IMR-90 (cell line): ENCODE results near the gene LDB2. TPM values are rescaled to one million over a fixed set of nuclear protein-coding genes. Genes with fewer than 3 reads are reported as not detected.

Experiments
- ATAC-seq: fragments of 200-7000 bp; cut with Tn5 transposase; 2 replicates; pipeline ENCODE4 v1.9.1; 2020; ENCODE audit warnings: low read depth, mild to moderate bottlenecking, moderate library complexity
- BruUV-seq: library from RNA; stranded (reverse); fragments of 400-500 nt; replicated peaks from 2 replicates; lab custom pipeline; 2021; lab: Mats Ljungman, UMichigan
- CTCF ChIA-PET: fragments of 300-600 bp; formaldehyde crosslinking; extraction: SDS; loops from one replicate; lab custom pipeline; 2021; ENCODE audit warnings: antibody characterized with exemption; lab: Yijun Ruan, JAX
- POLR2A ChIA-PET: fragments of 300-600 bp; sonication (Branson Sonifier 250); formaldehyde crosslinking; loops from one replicate; lab custom pipeline; 2022; ENCODE audit warnings: antibody characterized with exemption; ENCODE audit not compliant: unreplicated experiment; lab: Charles Lee
- DNase-seq: peaks from one replicate; pipeline ENCODE4 v3.0.0; 2013
- H2AFZ ChIP-seq: replicated peaks from 2 replicates; pipeline ENCODE3; 2013; ENCODE audit warnings: low read length, mild to moderate bottlenecking; ENCODE audit not compliant: poor library complexity
- H2AK5ac ChIP-seq: 2 replicates; pipeline ENCODE4 v1.6.1; 2013; ENCODE audit warnings: low read depth, low read length, inconsistent platforms
- H2AK9ac ChIP-seq: replicated peaks from 2 replicates; pipeline ENCODE3; 2013; ENCODE audit warnings: mild to moderate bottlenecking, low read depth, low read length, moderate library complexity; ENCODE audit not compliant: poor library complexity
- H2BK120ac ChIP-seq: 2 replicates; pipeline ENCODE4 v1.6.1; 2013; ENCODE audit warnings: low read depth, low read length, inconsistent platforms
- H2BK15ac ChIP-seq: 3 replicates; pipeline ENCODE4 v1.6.1; 2013; ENCODE audit warnings: low read depth, low read length, inconsistent platforms
- H2BK20ac ChIP-seq: 2 replicates; pipeline ENCODE4 v1.6.1; 2013; ENCODE audit warnings: low read depth, mild to moderate bottlenecking, inconsistent platforms, low read length, moderate library complexity
- H2BK5ac ChIP-seq: 2 replicates; pipeline ENCODE4 v1.6.1; 2013; ENCODE audit warnings: mild to moderate bottlenecking, low read depth, low read length, inconsistent platforms; ENCODE audit not compliant: poor library complexity, severe bottlenecking
- H3K14ac ChIP-seq: replicated peaks from 2 replicates; pipeline ENCODE4 v1.6.1; 2013; ENCODE audit warnings: low read depth, low read length, inconsistent platforms
- H3K18ac ChIP-seq: 2 replicates; pipeline ENCODE4 v1.6.1; 2013; ENCODE audit warnings: low read depth, low read length, control low read depth
- H3K23ac ChIP-seq: 2 replicates; pipeline ENCODE4 v1.6.1; 2013; ENCODE audit warnings: low read depth, low read length, inconsistent platforms
- H3K27ac ChIP-seq: 2 replicates; pipeline ENCODE4 v1.5.1; 2013; ENCODE audit warnings: mild to moderate bottlenecking, control low read depth, low read length; ENCODE audit not compliant: insufficient read depth
- H3K27me3 ChIP-seq: 2 replicates; pipeline ENCODE4 v1.6.1; 2013; ENCODE audit warnings: low read length; ENCODE audit not compliant: control insufficient read depth, insufficient read depth
- H3K36me3 ChIP-seq: 2 replicates; pipeline ENCODE4 v1.6.1; 2013; ENCODE audit warnings: low read length, mixed read lengths; ENCODE audit not compliant: control insufficient read depth, insufficient read depth
- H3K4ac ChIP-seq: 2 replicates; pipeline ENCODE4 v1.6.1; 2013; ENCODE audit warnings: low read depth, low read length, inconsistent platforms
- H3K4me1 ChIP-seq: 2 replicates; pipeline ENCODE4 v1.6.1; 2013; ENCODE audit warnings: low read length, mixed read lengths; ENCODE audit not compliant: control insufficient read depth, insufficient read depth
- H3K4me2 ChIP-seq: 2 replicates; pipeline ENCODE4 v1.6.1; 2013; ENCODE audit warnings: low read depth, mild to moderate bottlenecking, control low read depth, low read length, moderate library complexity
- H3K4me3 ChIP-seq: 2 replicates; pipeline ENCODE4 v1.5.1; 2013; ENCODE audit warnings: low read depth, mild to moderate bottlenecking, control low read depth, low read length, moderate library complexity; ENCODE audit not compliant: insufficient read depth
- H3K56ac ChIP-seq: 2 replicates; pipeline ENCODE4 v1.6.1; 2013; ENCODE audit warnings: low read length, inconsistent platforms; ENCODE audit not compliant: insufficient read depth; ENCODE audit errors: extremely low read depth
- H3K79me1 ChIP-seq, 2 experiments: 2 replicates each; pipeline ENCODE4 v1.6.1; 2013; ENCODE audit warnings: low read length in 2 of 2, inconsistent platforms in 1 of 2, low read depth in 1 of 2
- H3K9ac ChIP-seq: 2 replicates; pipeline ENCODE4 v1.6.1; 2013; ENCODE audit warnings: low read depth, low read length, control low read depth
- H3K9me1 ChIP-seq: 2 replicates; pipeline ENCODE4 v1.6.1; 2013; ENCODE audit warnings: low read length, inconsistent platforms; ENCODE audit not compliant: insufficient read depth
- H3K9me3 ChIP-seq: 2 replicates; pipeline ENCODE4 v1.6.1; 2013; ENCODE audit warnings: low read length; ENCODE audit not compliant: control insufficient read depth, insufficient read depth
- H4K20me1 ChIP-seq: 2 replicates; pipeline ENCODE4 v1.6.1; 2013; ENCODE audit warnings: low read length, inconsistent platforms; ENCODE audit not compliant: insufficient read depth
- H4K5ac ChIP-seq: 2 replicates; pipeline ENCODE4 v1.6.1; 2013; ENCODE audit warnings: mild to moderate bottlenecking, low read depth, low read length, control low read depth
- H4K8ac ChIP-seq, 2 experiments: 2 replicates each; pipeline ENCODE4 v1.6.1; 2013; ENCODE audit warnings: low read depth in 2 of 2, low read length in 2 of 2, control low read depth in 1 of 2, inconsistent platforms in 1 of 2
- H4K91ac ChIP-seq: 2 replicates; pipeline ENCODE4 v1.6.1; 2013; ENCODE audit warnings: low read depth, low read length, inconsistent platforms; ENCODE audit not compliant: insufficient read depth
- CEBPB ChIP-seq: IDR thresholded peaks from 2 replicates; pipeline ENCODE4 v1.6.1; 2012; ENCODE audit warnings: low read depth, low read length, improper control_type of control experiment
- CHD1 ChIP-seq: IDR thresholded peaks from 2 replicates; pipeline ENCODE4 v1.6.1; 2012; ENCODE audit warnings: low read depth, low read length, improper control_type of control experiment
- CTCF ChIP-seq: conservative IDR thresholded peaks from 2 replicates; pipeline ENCODE4 v1.5.1; 2012; ENCODE audit warnings: mild to moderate bottlenecking, low read depth, low read length, improper control_type of control experiment
- ELK1 ChIP-seq: fragments of 150-350 bp; IDR thresholded peaks from 2 replicates; pipeline ENCODE4 v1.6.1; 2016; ENCODE audit warnings: low read depth, mild to moderate bottlenecking, low read length, moderate library complexity, borderline replicate concordance
- MAFK ChIP-seq: IDR thresholded peaks from 2 replicates; pipeline ENCODE4 v1.6.1; 2012; ENCODE audit warnings: low read depth, low read length, improper control_type of control experiment
- MAZ ChIP-seq: IDR thresholded peaks from 2 replicates; pipeline ENCODE4 v1.6.1; 2012; ENCODE audit warnings: low read depth, mild to moderate bottlenecking, low read length, improper control_type of control experiment, moderate library complexity, borderline replicate concordance
- MXI1 ChIP-seq: IDR thresholded peaks from 2 replicates; pipeline ENCODE4 v1.6.1; 2012; ENCODE audit warnings: low read depth, mild to moderate bottlenecking, low read length, moderate library complexity, borderline replicate concordance
- POLR2A ChIP-seq: IDR thresholded peaks from 2 replicates; pipeline ENCODE4 v1.6.1; 2012; ENCODE audit warnings: mild to moderate bottlenecking, low read depth, low read length
- RAD21 ChIP-seq: IDR thresholded peaks from 2 replicates; pipeline ENCODE4 v1.6.1; 2012; ENCODE audit warnings: low read length, improper control_type of control experiment
- RCOR1 ChIP-seq: IDR thresholded peaks from 2 replicates; pipeline ENCODE4 v1.6.1; 2012; ENCODE audit warnings: mild to moderate bottlenecking, low read length, improper control_type of control experiment; ENCODE audit not compliant: insufficient replicate concordance
- SMC3 ChIP-seq: fragments of 150-350 bp; IDR thresholded peaks from 2 replicates; pipeline ENCODE4 v1.6.1; 2016; ENCODE audit warnings: low read depth, mild to moderate bottlenecking, antibody characterized with exemption, low read length, moderate library complexity
- USF2 ChIP-seq: fragments of 150-350 bp; IDR thresholded peaks from 2 replicates; pipeline ENCODE4 v1.6.1; 2017; ENCODE audit warnings: mild to moderate bottlenecking, antibody characterized with exemption, low read length, low read depth
- WGBS, 2 experiments: methylation state at CpG; one replicate each; pipeline versions ENCODE4 v1.1.5 to v1.1.7; 2013; ENCODE audit warnings: missing lambda C conversion rate in 2 of 2; ENCODE audit not compliant: insufficient read length in 1 of 2; ENCODE audit errors: extremely low coverage in 2 of 2; 5-methylcytosine and 5-hydroxymethylcytosine counted together
- dilution Hi-C: fragments of 300-500 bp; cut with HindIII; formaldehyde crosslinking; loops from one replicate; pipeline ENCODE4 v1.14.3; 2018; ENCODE audit warnings: low sequenced_read_pairs; ENCODE audit not compliant: unreplicated experiment
- in situ Hi-C: fragments of 300-500 bp; cut with MboI; formaldehyde crosslinking; loops from 3 replicates; pipeline ENCODE4 v1.14.3; 2019; ENCODE audit warnings: low sequenced_read_pairs, inconsistent platforms, mixed read lengths
- intact Hi-C: fragments of 100-400 bp; cut with micrococcal nuclease; formaldehyde crosslinking; loops from 2 replicates; pipeline ENCODE4 v1.10.0; 2022
- polyA plus RNA-seq, 3 experiments: library from polyadenylated mRNA; depleted of rRNA; stranded (reverse); fragments of >200 nt; gene quantifications; 2 replicates each; pipeline ENCODE4 v1.2.3, GENCODE V29; 2012; ENCODE audit warnings: low replicate concordance in 1 of 3
- total RNA-seq: library from RNA; depleted of rRNA; stranded (reverse); fragments of >200 nt; gene quantifications from 2 replicates; pipeline ENCODE4 v1.2.3, GENCODE V29; 2012

LDB2 gene
- total and polyA plus RNA-seq, 2 of the 4 experiments (the other 2 are of a cell fraction), result 67.9 to 116 TPM

GRCh38 chr4:16661813-16662212 is 236.6 kb downstream of the LDB2 start:
- Histone ChIP-seq H3K79me1 (peaks cover 0 to 7% of the 10 kb centered on the region in 2 experiments; a peak in 2 of 4 replicates), H3K27ac (no peak overlapping the region), H2AK5ac (no peak overlapping the region), H3K23ac (no peak overlapping the region), H4K91ac (no peak overlapping the region), H2AFZ (no peak overlapping the region), H2BK120ac (no peak overlapping the region), H2BK15ac (no peak overlapping the region), H2BK20ac (no peak overlapping the region), H3K4me2 (no peak overlapping the region), H3K9me3 (no peaks in the 10 kb centered on the region), H3K18ac (no peak overlapping the region), H3K27me3 (no peaks in the 10 kb centered on the region), H3K4me1 (peaks cover 5% of the 10 kb centered on the region; the same call in 1 of the 2 replicates), H3K4ac (no peak overlapping the region), H4K5ac (no peak overlapping the region), H3K36me3 (no peaks in the 10 kb centered on the region), H3K4me3 (no peak overlapping the region), H2AK9ac (no peak overlapping the region), H4K20me1 (no peaks in the 10 kb centered on the region), H2BK5ac (no peak overlapping the region), H3K56ac (no peak overlapping the region), H4K8ac (no peak overlapping the region), H3K14ac (no peak overlapping the region), H3K9ac (no peak overlapping the region), H3K9me1 (peaks cover 5% of the 10 kb centered on the region; the same call in 1 of the 2 replicates)
- TF ChIP-seq POLR2A (no peak), ELK1 (no peak), RCOR1 (no peak), CHD1 (no peak), USF2 (no peak), RAD21 (no peak), CEBPB (no peak), SMC3 (no peak), CTCF (no peak), MAFK (no peak), MAZ (no peak), MXI1 (no peak)
- no peak for ATAC-seq
- dilution Hi-C loops, result no loop called here
- POLR2A ChIA-PET, result no interaction called here
- intact Hi-C loops, result no loop called here
- no TSS peak for BruUV-seq
- in situ Hi-C loops, result no loop called here
- WGBS, 2 experiments, result no CpG with 5 or more reads among the region's 2 CpGs
- CTCF ChIA-PET, result interaction anchor here (0.7 kb wide), 1 partner anchor 786 kb away, joined by 4 read pairs; no protein-coding TSS in a partner anchor
- no peak for DNase-seq
